Endothelial cell of umbilical vein (primary cell): Measurements from ENCODE around the gene LIPA.

Experiments
- EZH2 ChIP-seq: IDR thresholded peaks from 2 replicates; pipeline ENCODE4 v1.6.1; 2012; ENCODE audit warnings: borderline replicate concordance, low read depth, mild to moderate bottlenecking, moderate library complexity, low read length, inconsistent platforms; ENCODE audit not compliant: severe bottlenecking
- JUN ChIP-seq: IDR thresholded peaks from 2 replicates; pipeline ENCODE4 v1.6.1; 2011; ENCODE audit warnings: borderline replicate concordance, low read depth; ENCODE audit not compliant: insufficient read length, insufficient read depth
- POLR2A ChIP-seq: IDR thresholded peaks from 2 replicates; pipeline ENCODE4 v1.6.1; 2012; ENCODE audit warnings: low read depth, mild to moderate bottlenecking, control low read depth, low read length
- TF ChIP-seq, protein P1 (sequence below), 2 donors: IDR thresholded peaks; 1 replicate in 1 of 2; 2 replicates in 1 of 2; pipeline ENCODE4 v1.5.1; 2011; ENCODE audit warnings: low read length in 2 of 2, mild to moderate bottlenecking in 2 of 2, moderate library complexity in 2 of 2, control low read depth in 1 of 2, inconsistent platforms in 1 of 2, low read depth in 1 of 2; ENCODE audit not compliant: insufficient read depth in 1 of 2; ENCODE audit errors: extremely low read depth in 1 of 2

DNA sequence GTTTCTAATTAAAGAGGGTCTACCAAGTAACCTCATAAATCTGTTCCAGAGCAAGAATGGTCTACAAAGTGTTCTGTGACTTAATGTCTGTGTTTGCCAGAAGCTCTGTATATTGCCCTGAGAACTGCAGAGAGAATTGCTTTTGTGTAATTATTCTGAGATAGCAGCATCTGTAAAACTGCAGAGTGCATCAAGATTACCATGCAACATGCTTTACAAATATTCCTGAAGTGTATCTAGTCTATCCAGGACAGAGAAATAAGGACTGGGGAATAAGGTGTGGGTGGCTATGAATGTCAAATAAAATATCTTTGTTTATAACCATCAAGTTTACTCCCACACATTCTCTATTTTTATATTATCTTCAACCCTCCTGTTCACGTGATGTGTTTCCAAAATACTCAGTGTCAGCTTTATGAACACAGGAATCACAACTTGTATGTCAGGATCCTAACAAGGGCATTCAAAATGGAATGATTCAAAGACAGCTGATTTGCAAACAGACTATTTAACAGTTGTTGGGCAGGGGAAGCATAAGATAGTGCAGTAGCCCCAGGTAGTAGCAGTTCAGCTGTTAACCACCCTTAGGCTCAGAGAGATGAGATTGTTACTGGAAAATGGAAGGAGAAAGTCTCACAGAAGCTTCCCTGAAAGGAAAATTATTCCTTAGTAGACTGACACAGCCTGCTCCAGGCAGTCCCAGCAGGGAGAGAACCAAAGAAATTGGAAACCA, 15.3 kb upstream of the LIPA start:
- TF ChIP-seq, protein P1, sequence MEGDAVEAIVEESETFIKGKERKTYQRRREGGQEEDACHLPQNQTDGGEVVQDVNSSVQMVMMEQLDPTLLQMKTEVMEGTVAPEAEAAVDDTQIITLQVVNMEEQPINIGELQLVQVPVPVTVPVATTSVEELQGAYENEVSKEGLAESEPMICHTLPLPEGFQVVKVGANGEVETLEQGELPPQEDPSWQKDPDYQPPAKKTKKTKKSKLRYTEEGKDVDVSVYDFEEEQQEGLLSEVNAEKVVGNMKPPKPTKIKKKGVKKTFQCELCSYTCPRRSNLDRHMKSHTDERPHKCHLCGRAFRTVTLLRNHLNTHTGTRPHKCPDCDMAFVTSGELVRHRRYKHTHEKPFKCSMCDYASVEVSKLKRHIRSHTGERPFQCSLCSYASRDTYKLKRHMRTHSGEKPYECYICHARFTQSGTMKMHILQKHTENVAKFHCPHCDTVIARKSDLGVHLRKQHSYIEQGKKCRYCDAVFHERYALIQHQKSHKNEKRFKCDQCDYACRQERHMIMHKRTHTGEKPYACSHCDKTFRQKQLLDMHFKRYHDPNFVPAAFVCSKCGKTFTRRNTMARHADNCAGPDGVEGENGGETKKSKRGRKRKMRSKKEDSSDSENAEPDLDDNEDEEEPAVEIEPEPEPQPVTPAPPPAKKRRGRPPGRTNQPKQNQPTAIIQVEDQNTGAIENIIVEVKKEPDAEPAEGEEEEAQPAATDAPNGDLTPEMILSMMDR (IDR thresholded peaks at IDR 0.05; ENCODE audit: extremely low read depth in 1 of 2, insufficient read depth in 1 of 2, low read depth in 1 of 2, low read length in 2 of 2), result no peak
- TF ChIP-seq JUN (no peak), POLR2A (no peak), EZH2 (no peak)
